Measurements from ENCODE around the gene TMEM101. TPM values are rescaled to one million over a fixed set of nuclear protein-coding genes. Genes with fewer than 3 reads are reported as not detected.
"Not testable (repeated sequence)": the region's sequence is repeated elsewhere in the genome, so short reads cannot be mapped to it uniquely, and the experiment has no call there.

The TMEM101 gene
- total RNA-seq, 5 donors from 2014 or later (not counting 1 experiment from before 2014, with no cell fraction given), result 13.4 to 32.4 (median 26.6) TPM

- Mint-ChIP-seq H3K36me3 (no peaks in the 10 kb centered on the region), H3K27me3 (peaks cover 0 to 20% of the 10 kb centered on the region in 2 donors), H3K4me3 (no peak overlapping the region), H3K27ac (no peak overlapping the region), H3K9me3 (no peaks in the 10 kb centered on the region), H3K4me1 (no peaks in the 10 kb centered on the region)
- DNase-seq (no peak), ATAC-seq (replicated peaks in 1 of 4) (no peak)
- no peak overlapping the region for H3K4me3 ChIP-seq (ENCODE audit: control insufficient read depth in 1 of 2, extremely low read depth in 1 of 2, low read length in 1 of 2)
- peaks cover 0 to 8% of the 10 kb centered on the region in 2 experiments for H3K27me3 ChIP-seq (replicated peaks in 1 of 2; ENCODE audit: control insufficient read depth in 2 of 2, extremely low read depth in 1 of 2, insufficient read depth in 2 of 2, low read length in 1 of 2)
- 83% methylated on average over 1 of the region's 3 CpGs for WGBS (ENCODE audit: insufficient coverage)
- ChIA-PET CTCF (no interaction called here), POLR2A (no interaction called here)
- H3K36me3 ChIP-seq (ENCODE audit: control insufficient read depth in 2 of 2, extremely low read depth in 1 of 2, insufficient read depth in 1 of 2, low read length in 1 of 2), result no peaks in the 10 kb centered on the region
- H3K9me3 ChIP-seq, result no peaks in the 10 kb centered on the region
- no peaks in the 10 kb centered on the region for H3K4me1 ChIP-seq (ENCODE audit: control insufficient read depth in 1 of 2, extremely low read depth in 1 of 2, insufficient read depth in 2 of 2, low read length in 2 of 2)
- no peak overlapping the region for H3K27ac ChIP-seq (ENCODE audit: low read length)
Observed at GRCh38 chr17:43966276-43966675, 48.5 kb downstream of the TMEM101 start.

- ATAC-seq (replicated peaks in 1 of 4), result no peak
- no peak for DNase-seq
- no peaks in the 10 kb centered on the region for H3K9me3 ChIP-seq
- Mint-ChIP-seq H3K27me3 (peaks cover 0 to 25% of the 10 kb centered on the region in 2 donors), H3K27ac (no peak overlapping the region), H3K9me3 (no peaks in the 10 kb centered on the region), H3K36me3 (no peaks in the 10 kb centered on the region), H3K4me3 (no peak overlapping the region), H3K4me1 (no peaks in the 10 kb centered on the region)
- no peaks in the 10 kb centered on the region for H3K36me3 ChIP-seq (ENCODE audit: control insufficient read depth in 2 of 2, extremely low read depth in 1 of 2, insufficient read depth in 1 of 2, low read length in 1 of 2)
- ChIA-PET POLR2A (no interaction called here), CTCF (no interaction called here)
- WGBS (ENCODE audit: insufficient coverage), result 44% methylated on average over 5 of the region's 7 CpGs
- peaks cover 0 to 13% of the 10 kb centered on the region in 2 experiments for H3K27me3 ChIP-seq (replicated peaks in 1 of 2; ENCODE audit: control insufficient read depth in 2 of 2, extremely low read depth in 1 of 2, insufficient read depth in 2 of 2, low read length in 1 of 2)
- no peak overlapping the region for H3K27ac ChIP-seq (ENCODE audit: low read length)
- no peak overlapping the region for H3K4me3 ChIP-seq (ENCODE audit: control insufficient read depth in 1 of 2, extremely low read depth in 1 of 2, low read length in 1 of 2)
- no peaks in the 10 kb centered on the region for H3K4me1 ChIP-seq (ENCODE audit: control insufficient read depth in 1 of 2, extremely low read depth in 1 of 2, insufficient read depth in 2 of 2, low read length in 2 of 2)
Observed at GRCh38 chr17:43962479-43962878, 52.3 kb downstream of the TMEM101 start.

GRCh38 chr17:43961954-43962353, 52.8 kb downstream of the TMEM101 start:
- no peaks in the 10 kb centered on the region for H3K9me3 Mint-ChIP-seq
- POLR2A ChIA-PET, result no interaction called here
- peaks cover 0 to 14% of the 10 kb centered on the region in 2 experiments for H3K27me3 ChIP-seq (replicated peaks in 1 of 2; ENCODE audit: control insufficient read depth in 2 of 2, extremely low read depth in 1 of 2, insufficient read depth in 2 of 2, low read length in 1 of 2)
- H3K27ac Mint-ChIP-seq, result no peak overlapping the region
- peaks cover 0 to 25% of the 10 kb centered on the region in 2 donors for H3K27me3 Mint-ChIP-seq
- no peaks in the 10 kb centered on the region for H3K36me3 ChIP-seq (ENCODE audit: control insufficient read depth in 2 of 2, extremely low read depth in 1 of 2, insufficient read depth in 1 of 2, low read length in 1 of 2)
- no peaks in the 10 kb centered on the region for H3K36me3 Mint-ChIP-seq
- no peak overlapping the region for H3K4me3 ChIP-seq (ENCODE audit: control insufficient read depth in 1 of 2, extremely low read depth in 1 of 2, low read length in 1 of 2)
- H3K4me3 Mint-ChIP-seq, result no peak overlapping the region
- WGBS (ENCODE audit: insufficient coverage), result 100% methylated on average over 1 of the region's 2 CpGs
- ATAC-seq (replicated peaks in 1 of 4) (no peak), DNase-seq (no peak)
- no peaks in the 10 kb centered on the region for H3K4me1 ChIP-seq (ENCODE audit: control insufficient read depth in 1 of 2, extremely low read depth in 1 of 2, insufficient read depth in 2 of 2, low read length in 2 of 2)
- H3K9me3 ChIP-seq, result no peaks in the 10 kb centered on the region
- H3K4me1 Mint-ChIP-seq, result no peaks in the 10 kb centered on the region
- CTCF ChIA-PET, result interaction anchor here in 1 of 2 donors (1.4 kb wide), 1 partner anchor 18 kb away, joined by 5 read pairs; no protein-coding TSS in a partner anchor
- no peak overlapping the region for H3K27ac ChIP-seq (ENCODE audit: low read length)

- ATAC-seq (replicated peaks in 1 of 4); H3K36me3 Mint-ChIP-seq; H3K27ac Mint-ChIP-seq; H3K9me3 Mint-ChIP-seq; H3K4me3 ChIP-seq (ENCODE audit: control insufficient read depth in 1 of 2, extremely low read depth in 1 of 2, low read length in 1 of 2); H3K4me3 Mint-ChIP-seq; H3K9me3 ChIP-seq; H3K4me1 ChIP-seq (ENCODE audit: control insufficient read depth in 1 of 2, extremely low read depth in 1 of 2, insufficient read depth in 2 of 2, low read length in 2 of 2); H3K4me1 Mint-ChIP-seq; H3K36me3 ChIP-seq (ENCODE audit: control insufficient read depth in 2 of 2, extremely low read depth in 1 of 2, insufficient read depth in 1 of 2, low read length in 1 of 2); POLR2A ChIA-PET; DNase-seq; H3K27ac ChIP-seq (ENCODE audit: low read length): not testable (repeated sequence)
- CTCF ChIA-PET, result interaction anchor here (0.6 to 1.4 kb wide), 2 partner anchors 17 to 123 kb away, joined by 3 to 5 read pairs; no protein-coding TSS in a partner anchor
- H3K27me3 ChIP-seq (replicated peaks in 1 of 2; ENCODE audit: control insufficient read depth in 2 of 2, extremely low read depth in 1 of 2, insufficient read depth in 2 of 2, low read length in 1 of 2), result peaks cover 0 to 20% of the 10 kb centered on the region in 2 experiments
- 89% methylated on average over 3 of the region's 6 CpGs for WGBS (ENCODE audit: insufficient coverage)
- peaks cover 0 to 29% of the 10 kb centered on the region in 2 donors for H3K27me3 Mint-ChIP-seq
Observed at GRCh38 chr17:43961292-43961691, 53.5 kb downstream of the TMEM101 start.

Other genes with a start within 250 kb of the TMEM101 start
- 1 to 10 TPM; 8.1 to 9.8 (median 9.6) TPM for gene DUSP3, start 236.0 kb downstream of the TMEM101 start, total RNA-seq
- not detected for gene CFAP97D1, start 234.5 kb downstream of the TMEM101 start, total RNA-seq
- gene MPP3, start 181.8 kb downstream of the TMEM101 start, total RNA-seq, result under 1 TPM in 4 of 5 donors, not detected in 1; 0.32 to 0.60 (median 0.44) TPM
- gene CD300LG, start 167.8 kb downstream of the TMEM101 start, total RNA-seq, result not detected
- 1 to 10 TPM; 1.6 to 5.6 (median 3.2) TPM for gene MPP2, start 107.4 kb downstream of the TMEM101 start, total RNA-seq
- not detected for gene PPY, start 72.5 kb downstream of the TMEM101 start, total RNA-seq
- gene PYY, start 61.0 kb downstream of the TMEM101 start, total RNA-seq, result not detected
- 1 to 10 TPM in 4 of 5 donors, under 1 TPM in 1; 0.35 to 2.4 (median 1.8) TPM for gene NAGS, start 10.3 kb downstream of the TMEM101 start, total RNA-seq
- gene LSM12, start 51.7 kb upstream of the TMEM101 start, total RNA-seq, result 10 to 100 TPM; 29.4 to 39.0 (median 37.1) TPM
- gene G6PC3, start 55.8 kb upstream of the TMEM101 start, total RNA-seq, result 10 to 100 TPM in 4 of 5 donors, 1 to 10 TPM in 1; 9.4 to 19.0 (median 16.2) TPM
- 10 to 100 TPM; 68.6 to 81.4 (median 72.8) TPM for gene HDAC5, start 108.7 kb upstream of the TMEM101 start, total RNA-seq
- 1 to 10 TPM in 4 of 5 donors, under 1 TPM in 1; 0.73 to 3.4 (median 1.1) TPM for gene HROB, start 127.0 kb upstream of the TMEM101 start, total RNA-seq
- under 1 TPM in 1 of 5 donors, not detected in 4; 0.15 TPM for gene ASB16, start 155.7 kb upstream of the TMEM101 start, total RNA-seq
- 10 to 100 TPM; 42.0 to 46.6 (median 43.0) TPM for gene TMUB2, start 172.0 kb upstream of the TMEM101 start, total RNA-seq
- 100 to 1,000 TPM; 101 to 130 (median 125) TPM for gene ATXN7L3, start 184.9 kb upstream of the TMEM101 start, total RNA-seq
- 100 to 1,000 TPM; 162 to 228 (median 213) TPM for gene UBTF, start 204.7 kb upstream of the TMEM101 start, total RNA-seq

All from T-cell (primary cell).